ENCODE data around the gene TMIE. TPM values are rescaled to one million over a fixed set of nuclear protein-coding genes. Genes with fewer than 3 reads are reported as not detected.

Gene TMIE
- total RNA-seq, 1 experiment from 2014 or later = not detected

DNA sequence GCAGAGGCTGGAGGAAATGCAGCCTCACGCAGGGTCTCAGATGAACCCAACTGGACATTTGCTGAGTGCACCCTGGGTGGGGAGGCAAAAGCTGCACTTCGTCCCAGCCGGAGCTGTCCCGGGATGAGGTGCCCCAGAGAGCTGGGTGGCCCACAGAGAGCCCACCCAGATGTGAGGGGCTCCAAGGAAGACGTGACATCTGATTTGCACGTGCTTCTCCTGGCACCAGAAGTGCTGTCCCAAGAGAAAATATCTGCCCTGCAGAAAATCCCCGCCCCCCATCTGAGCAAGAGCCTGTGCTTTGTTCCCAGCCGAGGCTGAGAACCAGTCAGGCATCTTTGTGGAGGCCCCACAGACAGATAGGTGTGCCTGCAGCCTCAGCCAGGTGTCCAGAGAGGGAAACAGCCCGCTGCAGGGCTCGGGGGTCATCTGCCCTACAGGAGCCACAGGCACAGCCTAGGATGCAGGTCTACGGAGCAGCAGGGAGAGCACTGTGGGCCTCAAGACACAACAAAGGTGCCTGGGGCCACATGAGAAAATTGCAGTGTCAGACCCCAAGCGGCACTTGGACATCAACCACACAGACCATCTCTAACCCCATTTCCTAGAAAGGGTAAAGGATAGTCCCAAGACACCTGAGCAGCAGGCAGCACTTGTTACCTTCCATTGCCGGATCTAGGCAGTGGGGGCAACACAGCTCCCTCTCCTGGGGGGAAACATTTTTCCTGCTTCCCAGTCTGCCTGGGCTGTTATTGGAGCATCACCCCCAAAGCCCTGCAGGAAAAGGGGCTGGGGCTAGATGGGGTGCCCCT is 5.8 kb downstream of the TMIE start:
- no peak for DNase-seq (ENCODE audit: low read depth)

GRCh38 chr3:46707601-46708011 is 6.4 kb downstream of the TMIE start:
- no peak for DNase-seq (ENCODE audit: low read depth)

DNA sequence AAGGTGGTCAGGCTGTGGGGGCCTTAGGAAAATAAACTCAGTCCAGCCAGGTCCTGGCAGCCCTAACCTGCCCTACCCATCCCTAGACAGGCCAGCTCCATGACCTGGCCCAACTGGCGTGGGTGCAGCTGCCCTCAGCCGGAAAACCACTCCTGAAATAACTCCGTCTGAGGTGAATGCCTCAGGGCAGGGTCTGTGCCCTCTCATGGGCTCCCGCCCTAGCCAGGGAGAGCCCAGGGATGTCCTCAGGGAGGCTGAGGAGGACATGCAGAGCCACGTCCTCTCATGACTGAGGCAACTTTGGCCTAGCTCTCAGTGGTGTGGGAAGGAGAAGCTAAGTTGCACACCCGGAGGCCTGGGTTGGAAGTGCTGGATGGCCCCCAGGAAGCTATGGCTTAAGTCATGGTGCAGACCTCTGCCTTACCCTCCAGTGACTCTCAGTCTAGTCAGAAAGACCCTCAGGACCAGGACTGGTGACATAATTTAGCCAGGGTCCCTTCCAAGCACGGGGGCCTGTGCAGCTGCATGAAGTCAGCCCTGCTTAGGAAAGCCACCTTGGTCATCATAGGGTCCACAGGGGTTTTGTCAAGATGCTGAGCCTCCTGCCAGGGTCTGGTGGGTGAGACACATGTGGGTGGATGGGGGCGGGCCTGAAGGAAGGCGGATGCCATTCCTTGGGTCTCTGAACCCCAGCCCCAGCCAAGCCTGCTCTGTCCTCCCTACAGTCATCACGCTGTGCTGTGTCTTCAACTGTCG is 7.4 kb downstream of the TMIE start:
- DNase-seq (ENCODE audit: low read depth) = no peak

GRCh38 chr3:46709157-46709654 is 8.0 kb downstream of the TMIE start:
- no peak for DNase-seq (ENCODE audit: low read depth)

- DNase-seq (ENCODE audit: low read depth) = no peak
Measured at GRCh38 chr3:46709721-46710120, 8.5 kb downstream of the TMIE start.

DNA sequence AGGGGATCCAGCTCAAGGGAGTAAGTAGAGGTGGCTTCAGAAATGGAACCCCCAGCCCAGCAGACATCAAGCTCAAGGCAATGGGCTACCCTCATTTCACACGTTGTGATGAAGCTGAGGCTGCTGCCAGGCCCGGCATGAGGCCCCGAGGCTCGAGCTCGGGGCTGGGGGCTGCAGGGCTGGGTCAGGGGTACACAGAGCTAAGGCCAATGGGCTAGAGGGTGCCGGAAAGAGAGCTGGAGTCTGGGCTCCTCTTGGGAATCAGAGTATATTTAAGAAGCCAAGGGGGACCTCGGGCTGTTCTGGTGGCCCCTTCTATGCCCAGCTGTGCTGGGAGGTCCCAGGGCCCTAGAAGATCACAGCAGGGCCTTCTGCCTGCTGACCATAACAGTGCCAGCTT is 9.0 kb downstream of the TMIE start:
- DNase-seq (ENCODE audit: low read depth) = no peak

DNA sequence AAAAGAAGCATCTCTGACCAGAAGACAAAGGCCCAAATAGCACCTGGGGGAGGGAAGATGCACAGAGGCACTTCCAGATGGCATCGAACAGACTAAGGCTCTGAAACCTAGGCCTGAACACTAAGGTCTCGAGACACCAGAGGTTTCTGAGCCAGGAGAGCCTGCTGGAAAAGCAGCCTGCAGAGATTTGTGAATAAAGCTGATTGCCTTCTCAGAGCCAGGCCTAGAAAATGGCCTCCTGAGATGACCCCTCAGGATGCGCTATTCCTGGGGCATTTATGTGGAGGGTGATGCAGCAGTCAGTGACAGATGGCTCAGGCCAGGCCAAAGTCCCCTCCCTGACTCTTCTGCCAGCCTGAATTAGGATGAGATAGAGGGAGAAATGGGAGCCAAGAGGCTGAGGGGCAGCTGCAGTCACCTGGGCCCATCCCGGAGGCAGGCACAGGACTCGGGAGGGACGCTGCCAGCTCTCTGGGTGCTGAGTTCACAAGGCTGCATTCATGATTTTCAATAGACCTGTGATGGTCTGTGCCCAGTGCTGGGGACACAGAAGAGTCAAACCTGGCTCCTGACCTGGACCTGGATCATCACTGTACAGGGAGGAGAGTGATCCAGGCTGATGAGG is 9.6 kb downstream of the TMIE start:
- no peak for DNase-seq (ENCODE audit: low read depth)

- no peak for DNase-seq (ENCODE audit: low read depth)
Measured at GRCh38 chr3:46711305-46711704, 10.1 kb downstream of the TMIE start.

DNA sequence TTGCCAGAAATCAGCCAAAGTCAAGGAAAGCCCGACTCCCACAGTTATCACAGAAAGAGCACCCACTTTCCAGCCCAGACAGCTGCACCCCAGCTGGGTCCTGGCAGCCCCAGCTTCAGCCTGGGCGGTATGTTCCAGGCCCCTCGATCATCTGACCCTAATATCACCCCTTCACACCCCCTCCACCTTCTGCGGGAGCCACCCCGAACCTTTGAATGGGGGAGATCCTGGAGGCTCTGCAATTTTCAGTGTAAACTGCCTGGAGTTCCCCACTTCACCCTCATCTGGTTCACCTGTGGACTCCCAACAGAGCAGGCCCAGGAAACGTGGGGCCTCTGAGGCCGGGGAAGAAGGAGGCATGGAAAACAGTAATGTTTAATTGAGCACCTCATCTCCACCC is 10.6 kb downstream of the TMIE start:
- DNase-seq (ENCODE audit: low read depth) = no peak

DNA sequence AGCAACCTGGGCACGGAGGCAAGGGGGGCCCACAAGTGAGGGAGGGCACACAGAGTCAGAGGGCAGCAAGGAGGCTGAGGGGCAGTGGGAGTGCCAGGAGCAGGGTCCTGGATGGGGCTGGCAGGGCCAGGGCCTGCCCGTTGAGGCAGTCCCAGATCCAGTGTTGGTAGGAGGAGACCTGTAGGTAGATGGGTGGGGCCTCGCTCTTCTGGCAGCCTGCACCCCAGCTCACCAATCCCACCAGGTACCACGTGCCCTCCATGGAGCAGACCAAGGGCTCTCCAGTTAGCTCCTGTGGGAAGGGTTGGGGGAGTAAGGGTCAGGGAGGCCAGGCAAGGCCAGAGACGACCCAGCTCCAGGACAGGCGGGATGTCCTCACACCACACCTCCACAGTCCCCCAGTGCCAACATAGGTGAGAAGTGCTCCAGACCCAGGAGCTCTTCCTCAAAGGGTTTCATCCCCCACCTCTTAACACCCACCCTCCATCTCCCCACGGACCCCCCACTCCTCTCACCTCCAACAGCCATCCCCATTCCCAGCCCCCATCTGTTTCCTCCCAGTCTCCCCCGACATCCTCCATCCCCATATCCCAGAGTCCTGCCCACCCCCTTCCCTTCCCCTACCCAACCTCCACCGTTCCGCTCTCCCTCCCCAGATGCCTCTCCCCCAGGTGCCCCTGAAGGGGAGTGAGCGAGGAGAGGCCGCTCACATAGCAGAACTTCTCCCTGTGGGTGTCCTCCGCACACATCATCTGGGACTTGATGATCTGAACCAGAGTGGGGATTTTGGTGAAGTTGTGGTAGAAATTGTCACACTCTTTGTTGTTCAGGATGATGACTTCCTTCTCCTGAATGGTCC is 11.2 kb downstream of the TMIE start:
- no peak for DNase-seq (ENCODE audit: low read depth)

- no peak for DNase-seq (ENCODE audit: low read depth)
Measured at GRCh38 chr3:46713050-46713897, 12.1 kb downstream of the TMIE start.

- DNase-seq (ENCODE audit: low read depth) = no peak
Measured at GRCh38 chr3:46713898-46714552, 12.8 kb downstream of the TMIE start.

DNA sequence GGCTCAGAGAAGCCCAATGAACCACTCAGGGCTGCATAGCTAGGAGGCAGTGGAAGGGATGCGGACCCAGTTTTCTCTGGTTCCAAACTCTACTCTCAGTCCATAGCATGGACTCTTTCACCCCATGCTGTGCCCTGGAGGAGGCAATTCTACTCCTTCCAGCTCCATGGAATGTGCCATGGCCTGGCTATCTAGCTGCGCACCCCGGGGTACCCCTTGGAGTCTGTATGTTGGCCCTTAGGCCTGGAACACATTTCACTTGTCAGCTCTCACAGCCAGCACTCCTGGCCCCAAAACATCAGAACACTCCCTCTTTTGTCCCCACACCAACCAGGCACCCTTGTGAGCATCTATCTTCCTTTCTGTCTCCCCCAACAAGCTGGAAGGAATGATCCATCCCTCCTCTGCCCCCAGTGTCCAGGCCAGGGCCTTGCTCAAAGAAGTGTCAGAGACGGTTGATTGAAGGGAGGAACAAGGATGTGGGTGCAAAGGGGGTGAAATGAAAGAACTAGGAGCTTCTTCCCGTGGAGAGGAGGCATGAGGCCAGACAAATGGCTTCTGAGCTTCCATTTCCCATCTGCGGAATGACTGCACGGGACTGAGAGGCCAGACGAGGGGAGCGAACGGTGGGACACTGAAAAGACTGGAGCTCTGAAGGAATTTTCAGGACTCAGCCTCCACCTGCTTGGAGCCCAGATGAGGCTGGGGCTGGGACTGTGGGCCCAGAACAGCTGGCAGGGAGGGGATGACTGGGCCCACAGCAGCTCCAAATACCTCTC is 13.7 kb downstream of the TMIE start:
- no peak for DNase-seq (ENCODE audit: low read depth)

DNA sequence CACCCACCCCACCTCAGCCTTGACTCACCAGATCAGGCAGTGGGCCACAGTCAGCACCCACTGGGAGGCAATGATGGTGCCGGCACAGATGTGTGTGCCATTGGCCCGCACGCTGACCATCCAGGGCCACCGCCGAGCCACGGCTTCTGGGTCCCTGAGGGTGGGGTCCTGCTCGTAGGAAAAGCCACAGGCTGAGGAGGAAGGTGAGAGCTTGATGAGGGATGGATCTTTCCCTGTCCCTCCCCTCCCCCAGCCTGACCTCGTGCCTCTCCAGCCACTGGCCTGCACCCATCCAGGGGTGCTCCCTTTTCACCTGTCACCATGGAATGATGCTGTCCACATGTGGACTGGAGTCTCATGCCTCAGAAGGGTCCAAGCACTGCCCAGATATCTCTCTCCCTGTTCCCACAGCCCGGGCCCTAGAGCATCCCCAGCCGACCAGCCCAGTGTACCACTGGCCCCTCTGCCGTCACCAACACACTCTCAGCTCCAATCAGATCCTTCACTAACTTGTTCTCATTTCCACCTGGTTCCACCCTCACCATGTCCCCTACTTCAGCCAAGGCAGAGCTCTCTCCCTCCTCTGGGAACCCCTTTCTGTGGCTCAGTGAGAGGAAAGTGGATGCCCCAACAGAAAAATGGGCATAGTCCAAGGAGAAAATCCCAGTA is 14.4 kb downstream of the TMIE start:
- DNase-seq (ENCODE audit: low read depth) = no peak

- no peak for DNase-seq (ENCODE audit: low read depth)
Measured at GRCh38 chr3:46716461-46717441, 15.6 kb downstream of the TMIE start.

- no peak for DNase-seq (ENCODE audit: low read depth)
Measured at GRCh38 chr3:46717447-46718231, 16.4 kb downstream of the TMIE start, which contains the start of gene PRSS50. PRSS50 (minus strand) TSS chr3:46717869; CDS start chr3:46717824, 45 bp downstream.
